ENCODE measurements around the gene ARFRP1.
A peak's percentile ranks its signal among the peaks of the same experiment; 100 is the strongest.
"Not testable (repeated sequence)": the region's sequence is repeated elsewhere in the genome, so short reads cannot be mapped to it uniquely, and the experiment has no call there.

The ARFRP1 gene

DNA sequence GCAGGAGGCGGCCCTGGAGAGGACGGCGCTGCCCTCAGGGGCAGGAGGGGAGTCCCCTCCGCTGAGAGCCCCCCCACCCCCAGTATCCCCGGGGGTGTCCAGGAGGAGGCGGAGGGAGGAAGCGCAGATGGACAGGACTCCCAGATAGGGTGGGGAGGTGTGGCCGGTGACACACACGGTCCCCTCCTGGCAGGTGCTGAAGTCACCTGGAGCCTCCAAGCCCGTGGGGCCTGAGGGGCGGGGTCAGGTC, 55.9 kb downstream of the ARFRP1 start:
- Histone ChIP-seq H3K27ac (peak overlapping the region in 9 of 21 experiments; percentile 11 to 90 (median 63)), H3K4me3 (peak overlapping the region; percentile 56 to 74 (median 65))

DNA sequence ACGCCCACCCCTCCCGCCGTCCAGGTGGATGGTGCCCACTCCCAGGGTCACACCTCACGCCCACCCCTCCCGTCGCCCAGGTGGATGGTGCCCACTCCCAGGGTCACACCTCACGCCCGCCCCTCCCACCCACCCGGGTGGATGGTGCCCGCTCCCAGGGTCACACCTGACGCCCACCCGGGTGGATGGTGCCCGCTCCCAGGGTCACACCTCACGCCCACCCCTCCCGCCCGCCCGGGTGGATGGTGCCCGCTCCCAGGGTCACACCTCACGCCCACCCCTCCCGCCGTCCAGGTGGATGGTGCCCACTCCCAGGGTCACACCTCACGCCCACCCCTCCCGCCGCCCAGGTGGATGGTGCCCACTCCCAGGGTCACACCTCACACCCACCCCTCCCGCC, 57.3 kb downstream of the ARFRP1 start:
- H3K27ac ChIP-seq, H3K4me3 ChIP-seq: not testable (repeated sequence)

DNA sequence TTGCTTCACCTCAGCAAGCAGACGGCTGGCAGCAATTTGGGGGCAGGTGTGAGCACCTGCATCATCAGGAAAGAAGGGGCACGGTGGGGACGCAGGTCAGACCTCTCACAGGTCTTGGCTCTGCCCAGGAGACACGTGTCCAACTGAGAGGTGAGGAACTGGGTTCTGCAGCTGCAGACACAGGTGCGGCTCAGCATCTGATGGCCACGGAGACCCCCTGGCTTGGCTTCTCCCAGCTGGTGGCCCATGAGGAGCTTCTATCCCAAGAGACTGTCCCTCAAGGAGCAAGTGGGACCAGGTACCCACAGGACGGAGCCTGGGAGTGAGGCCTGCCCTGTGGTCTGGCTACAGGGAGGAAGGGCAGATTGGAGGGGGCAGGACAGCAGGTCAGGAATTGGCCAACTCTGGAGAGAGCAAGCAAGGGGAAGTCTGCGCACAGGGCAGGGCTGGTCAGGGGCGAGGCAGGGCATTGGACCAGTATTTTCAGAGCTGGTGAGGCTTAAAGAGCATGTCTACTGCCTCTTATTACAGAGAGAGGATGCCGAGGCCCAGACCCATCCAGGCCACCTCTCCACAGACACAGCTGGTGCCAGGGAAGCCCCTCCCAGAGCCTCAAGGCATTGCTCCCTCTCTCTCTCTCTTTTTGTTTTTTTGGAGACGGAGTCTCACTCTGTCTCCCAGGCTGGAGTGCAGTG, 58.7 kb downstream of the ARFRP1 start:
- H3K27ac ChIP-seq: no peak overlapping the region
- H3K4me3 ChIP-seq: no peak overlapping the region
